HG02571 (cell line): Measurements from ENCODE around the gene COTL1.

Experiments used
- ATAC-seq: cut with Tn5 transposase; IDR thresholded peaks from one replicate; pipeline ENCODE4 v1.9.1; 2021; ENCODE audit warnings: mild to moderate bottlenecking, moderate library complexity; ENCODE audit not compliant: unreplicated experiment

COTL1 gene

GRCh38 chr16:84555418-84556196 lies 62.3 kb downstream of the COTL1 start:
- no peak for ATAC-seq

DNA sequence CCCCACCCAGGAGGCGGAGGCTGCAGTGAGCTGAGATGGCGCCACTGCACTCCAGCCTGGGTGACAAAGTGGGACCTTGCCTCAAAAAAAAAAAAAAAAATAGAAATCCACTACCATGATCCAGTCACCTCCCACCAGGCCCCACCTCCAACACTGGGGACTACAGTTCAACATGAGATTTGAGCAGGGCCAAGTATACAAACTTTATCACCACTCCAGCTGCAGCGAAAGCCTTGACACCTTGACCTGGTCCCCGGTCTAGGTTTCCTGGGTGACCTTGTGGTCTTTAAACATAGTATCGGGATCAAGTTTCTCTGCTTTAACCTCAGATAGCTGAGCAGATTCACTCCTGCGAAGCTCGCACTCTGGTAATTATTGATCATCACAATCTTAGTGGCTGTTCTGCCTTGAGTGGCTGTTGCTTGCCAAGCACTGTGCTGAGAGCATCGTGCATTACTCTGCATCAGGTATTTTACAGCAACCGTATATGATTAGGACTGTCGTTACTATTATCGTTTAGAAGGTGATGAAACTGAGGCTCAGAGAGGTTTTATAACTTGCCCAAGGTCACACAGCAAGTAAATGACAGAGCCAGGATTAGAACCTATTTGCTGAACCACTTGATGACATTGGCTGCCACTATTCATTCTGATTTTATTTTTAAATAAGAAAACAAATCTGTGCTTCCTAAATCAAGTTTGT lies 63.1 kb downstream of the COTL1 start:
- ATAC-seq, result no peak

GRCh38 chr16:84553873-84554399 lies 63.9 kb downstream of the COTL1 start:
- no peak for ATAC-seq

DNA sequence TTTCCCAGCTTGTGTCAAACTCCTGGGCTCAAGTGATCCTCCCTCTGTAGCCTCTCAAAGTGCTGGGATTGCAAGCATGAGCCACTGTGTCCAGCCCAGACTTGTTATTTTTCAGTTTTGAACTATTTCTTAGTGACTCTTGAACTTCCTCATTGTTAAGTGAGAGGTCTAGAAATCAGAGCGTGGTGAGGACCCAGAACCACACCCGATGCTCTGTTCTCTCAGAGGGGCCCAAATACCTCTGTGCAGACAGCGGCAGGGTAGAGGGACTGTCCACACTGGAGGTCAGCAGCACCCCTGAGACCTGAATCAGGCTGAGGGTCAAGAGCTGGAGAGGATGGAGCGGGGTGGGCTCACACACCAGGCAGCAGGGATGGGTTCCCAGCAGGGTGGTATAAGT lies 65.7 kb downstream of the COTL1 start:
- ATAC-seq, result no peak

GRCh38 chr16:84550096-84550495 lies 67.8 kb downstream of the COTL1 start:
- no peak for ATAC-seq

DNA sequence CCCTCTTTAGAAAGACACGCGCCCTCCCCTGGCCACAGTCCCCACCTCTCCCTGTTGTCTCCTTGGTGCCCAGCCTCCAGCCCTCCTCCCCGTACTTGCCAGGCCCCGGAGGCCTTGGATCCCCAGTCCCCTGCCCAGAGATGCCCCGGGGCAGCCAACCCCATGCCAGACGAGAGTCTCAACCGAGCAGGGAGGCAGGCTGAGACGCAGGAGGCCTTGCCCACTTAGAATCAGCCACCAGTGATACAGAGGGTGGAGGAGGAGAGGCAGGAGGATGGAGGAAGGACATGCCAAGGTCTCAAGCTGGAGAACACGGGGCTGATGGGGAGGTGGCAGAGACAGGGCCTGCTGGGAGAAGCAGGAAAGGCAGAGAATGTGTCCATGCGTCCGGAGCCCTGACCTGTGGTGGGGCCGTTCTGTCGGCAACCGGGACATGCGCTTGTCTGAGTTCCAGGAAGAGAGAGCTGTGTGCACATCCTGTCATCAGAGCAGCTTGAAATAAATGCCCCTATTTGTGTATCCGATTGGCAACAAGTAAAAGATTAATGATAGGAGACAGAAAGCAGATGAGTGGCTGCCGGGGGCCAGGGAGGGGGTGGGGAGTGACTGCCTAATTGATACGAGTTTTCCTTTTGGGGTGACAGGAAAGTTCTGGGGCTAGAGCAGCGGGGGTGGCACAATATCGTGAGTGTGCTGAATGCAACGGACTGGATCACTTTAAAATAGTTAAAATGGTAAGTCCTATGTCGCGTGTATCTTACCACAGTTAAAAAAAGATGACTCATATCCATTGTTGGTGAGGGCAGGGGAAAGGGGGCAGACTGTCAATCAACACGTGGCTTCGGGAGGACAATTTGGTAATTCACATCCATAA lies 68.7 kb downstream of the COTL1 start:
- no peak for ATAC-seq

DNA sequence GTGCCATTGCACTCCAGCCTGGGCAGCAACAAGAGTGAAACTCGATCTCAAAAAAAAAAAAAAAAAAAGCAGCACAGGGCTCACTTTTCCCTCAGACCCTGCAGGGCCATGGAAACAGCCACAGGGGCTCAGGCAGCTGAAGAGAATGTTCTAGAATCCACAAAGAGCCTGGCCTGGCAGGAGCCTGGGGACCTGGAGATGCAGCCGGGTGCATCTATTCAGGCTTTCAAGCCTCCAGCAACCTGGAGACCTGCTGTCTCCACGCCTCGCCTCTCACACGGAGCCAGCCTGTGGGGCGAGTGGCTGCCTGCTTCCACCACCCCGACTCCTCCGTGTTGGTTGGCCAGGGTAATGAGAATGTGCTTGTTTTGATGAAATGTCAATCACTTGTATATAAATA lies 69.4 kb downstream of the COTL1 start:
- ATAC-seq, result no peak

GRCh38 chr16:84547546-84548061 lies 70.3 kb downstream of the COTL1 start:
- ATAC-seq, result no peak

DNA sequence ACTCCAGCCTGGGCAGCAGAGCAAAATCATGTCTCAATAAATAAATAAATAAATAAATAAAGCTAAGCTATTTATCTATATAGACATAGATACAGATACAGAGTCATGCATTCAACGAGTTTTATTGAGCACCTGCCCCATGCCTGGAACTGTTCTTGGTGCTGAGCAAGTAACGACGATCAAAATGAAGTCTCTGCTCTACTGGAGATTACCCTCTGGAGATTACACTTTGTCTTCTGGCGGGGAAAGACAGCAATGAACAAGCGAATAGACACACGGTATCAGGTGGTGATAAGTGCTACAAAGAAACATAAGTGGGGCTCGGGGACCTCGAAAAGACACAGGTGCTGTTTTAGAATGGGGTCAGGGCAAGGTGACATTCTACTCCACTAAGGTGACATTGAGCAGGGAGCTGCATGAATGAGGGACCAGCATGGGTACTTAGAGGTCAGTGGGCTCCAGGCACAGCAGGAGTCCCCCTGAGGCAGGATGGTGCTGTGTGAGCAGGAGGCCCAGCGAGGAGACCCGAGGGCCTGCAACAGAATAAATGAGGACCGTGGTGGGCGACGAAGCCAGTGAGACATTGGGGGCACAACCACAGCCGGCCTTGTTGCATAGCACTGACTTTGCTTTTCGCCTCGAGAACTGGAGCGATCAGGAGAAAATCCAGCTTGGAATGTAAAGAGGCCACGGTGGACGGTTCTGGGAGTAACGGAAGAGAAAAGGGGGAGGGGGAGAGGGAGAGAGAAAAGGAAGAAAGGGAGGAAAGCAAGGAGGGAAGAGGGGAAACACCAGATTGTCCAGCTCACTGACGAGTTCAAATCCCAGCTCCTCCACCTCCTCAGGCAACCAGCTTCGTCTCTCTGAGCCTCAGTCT lies 71.0 kb downstream of the COTL1 start:
- ATAC-seq, result no peak

DNA sequence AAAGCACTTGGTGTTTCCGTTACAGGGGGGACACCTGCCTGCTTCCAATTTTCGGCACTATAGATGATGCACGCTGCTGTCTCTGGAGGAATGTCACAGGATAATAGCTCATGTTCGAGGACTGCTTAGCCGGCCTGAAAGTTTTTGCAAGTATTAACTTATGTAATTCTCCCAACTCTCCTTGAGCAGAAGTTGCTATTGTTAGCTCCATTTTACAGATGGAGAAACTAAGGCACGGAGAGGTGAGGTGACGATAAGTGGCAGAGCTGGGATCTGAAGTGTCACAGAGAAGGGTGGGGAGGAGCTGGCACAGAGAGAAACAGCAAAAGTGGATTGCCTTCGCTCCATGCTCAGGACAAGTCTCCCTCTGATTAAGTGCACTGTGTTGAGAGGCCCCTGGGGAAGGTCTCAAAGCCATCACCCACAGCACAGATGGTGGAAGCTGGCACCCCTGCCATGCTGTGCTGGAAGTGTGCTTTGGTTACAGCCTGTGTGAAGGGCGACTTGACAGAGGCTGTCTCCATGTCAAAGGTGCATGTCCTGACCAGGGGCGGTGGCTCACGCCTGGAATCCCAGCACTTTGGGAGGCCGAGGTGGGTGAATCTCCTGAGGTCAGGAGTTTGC lies 72.7 kb downstream of the COTL1 start:
- ATAC-seq, result no peak

- ATAC-seq, result no peak
Measured at GRCh38 chr16:84544031-84544773, 73.7 kb downstream of the COTL1 start.

- ATAC-seq, result no peak
Measured at GRCh38 chr16:84543253-84543652, 74.6 kb downstream of the COTL1 start.

GRCh38 chr16:84541999-84542817 lies 75.7 kb downstream of the COTL1 start:
- no peak for ATAC-seq

- no peak for ATAC-seq
Measured at GRCh38 chr16:84540194-84540593, 77.7 kb downstream of the COTL1 start.

- ATAC-seq, result no peak
Measured at GRCh38 chr16:84538222-84538840, 79.5 kb downstream of the COTL1 start.

DNA sequence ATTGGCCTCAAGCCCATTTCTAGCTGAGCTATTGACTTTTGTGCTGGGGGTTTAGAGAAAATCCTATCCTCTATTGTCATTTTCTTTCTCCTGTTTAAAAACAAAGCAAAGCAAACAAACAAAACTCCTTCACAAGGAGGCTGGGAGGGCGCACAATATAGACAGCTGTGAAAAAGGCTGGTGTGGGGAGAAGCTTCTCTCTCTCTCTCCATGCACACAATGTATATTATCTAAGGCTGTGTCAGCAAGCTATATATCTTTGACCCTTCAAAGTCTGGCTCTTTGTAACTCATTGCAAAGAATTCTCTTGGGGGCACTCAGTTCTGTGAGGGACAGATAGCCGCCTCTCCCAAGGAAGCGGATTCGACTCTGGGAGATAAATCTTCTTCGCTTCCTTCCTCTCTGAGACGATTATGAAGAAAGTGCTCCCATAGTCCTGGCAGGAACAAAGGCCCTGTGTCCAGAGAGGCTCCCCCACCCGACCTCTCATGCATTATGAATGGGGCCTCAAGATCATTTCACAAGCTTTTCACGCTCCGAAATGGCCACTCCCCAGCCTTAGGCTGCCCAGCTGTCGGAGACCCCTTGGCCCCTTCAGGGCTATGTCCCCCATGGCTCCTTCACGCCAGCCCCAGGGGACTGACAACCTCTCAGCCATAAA lies 80.3 kb downstream of the COTL1 start:
- ATAC-seq, result no peak

DNA sequence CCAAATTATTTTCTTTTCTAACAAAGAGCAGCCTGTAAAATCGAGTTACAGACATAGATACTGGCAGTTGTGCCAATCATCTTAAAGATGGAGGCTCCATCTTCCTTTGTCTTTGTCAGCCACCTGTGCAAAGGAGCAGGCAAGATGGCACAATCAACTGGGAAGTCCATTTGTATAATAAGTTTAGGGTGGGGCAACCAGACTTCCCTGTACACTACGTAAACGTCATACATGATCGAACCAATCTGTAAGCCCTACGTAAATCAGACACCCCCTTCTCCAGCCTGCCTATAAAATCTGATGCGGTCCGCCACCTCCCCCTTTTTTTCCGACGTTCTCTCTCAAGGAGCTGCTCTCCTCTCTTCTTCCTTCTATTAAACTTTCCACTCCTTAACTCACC lies 82.0 kb downstream of the COTL1 start:
- no peak for ATAC-seq
